Measurements from ENCODE around the gene LTB4R2.

DNA sequence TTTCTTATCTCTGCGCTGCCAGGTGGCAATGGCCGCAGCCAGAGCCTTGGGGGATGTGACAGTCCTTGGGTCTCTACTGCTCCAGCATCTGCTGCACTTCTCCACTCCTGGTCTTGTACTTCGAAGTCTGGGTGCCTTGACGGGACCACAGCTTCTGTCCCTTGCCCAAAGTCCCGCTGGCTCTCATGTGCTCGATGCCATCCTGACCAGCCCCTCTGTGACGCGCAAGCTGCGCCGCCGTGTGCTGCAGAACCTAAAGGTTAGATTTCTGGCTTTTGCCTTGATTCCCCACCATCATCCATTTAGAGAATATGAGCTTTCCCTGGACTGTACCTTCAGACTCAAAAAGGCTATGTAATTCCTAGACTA lies 5.9 kb upstream of the LTB4R2 start:
- no peak for TF ChIP-seq CTCF (conservative IDR thresholded peaks at IDR 0.05; ENCODE audit: low read depth in 2 of 2)
- TF ChIP-seq CREB1 (CRISPR knock-in tag; IDR thresholded peaks at IDR 0.05; ENCODE audit: low read depth), result no peak
- no peak for TF ChIP-seq EZH2 (IDR thresholded peaks at IDR 0.05; ENCODE audit: low read depth, unreplicated experiment)
- no peak for TF ChIP-seq ETS1 (IDR thresholded peaks at IDR 0.05)
- TF ChIP-seq POLR2AphosphoS5 (IDR thresholded peaks at IDR 0.05; ENCODE audit: low read depth), result no peak
- TF ChIP-seq EZH2phosphoT487 (IDR thresholded peaks at IDR 0.05; ENCODE audit: unreplicated experiment), result no peak

Measured in GM23338 (cell line).